ENCODE measurements around the gene MRPL9. TPM values are rescaled to one million over a fixed set of nuclear protein-coding genes. Genes with fewer than 3 reads are reported as not detected.

The MRPL9 gene
- total RNA-seq, 3 donors from 2014 or later (not counting 1 experiment from before 2014, with no cell fraction given), result 93.6 to 110 (median 107) TPM

DNA sequence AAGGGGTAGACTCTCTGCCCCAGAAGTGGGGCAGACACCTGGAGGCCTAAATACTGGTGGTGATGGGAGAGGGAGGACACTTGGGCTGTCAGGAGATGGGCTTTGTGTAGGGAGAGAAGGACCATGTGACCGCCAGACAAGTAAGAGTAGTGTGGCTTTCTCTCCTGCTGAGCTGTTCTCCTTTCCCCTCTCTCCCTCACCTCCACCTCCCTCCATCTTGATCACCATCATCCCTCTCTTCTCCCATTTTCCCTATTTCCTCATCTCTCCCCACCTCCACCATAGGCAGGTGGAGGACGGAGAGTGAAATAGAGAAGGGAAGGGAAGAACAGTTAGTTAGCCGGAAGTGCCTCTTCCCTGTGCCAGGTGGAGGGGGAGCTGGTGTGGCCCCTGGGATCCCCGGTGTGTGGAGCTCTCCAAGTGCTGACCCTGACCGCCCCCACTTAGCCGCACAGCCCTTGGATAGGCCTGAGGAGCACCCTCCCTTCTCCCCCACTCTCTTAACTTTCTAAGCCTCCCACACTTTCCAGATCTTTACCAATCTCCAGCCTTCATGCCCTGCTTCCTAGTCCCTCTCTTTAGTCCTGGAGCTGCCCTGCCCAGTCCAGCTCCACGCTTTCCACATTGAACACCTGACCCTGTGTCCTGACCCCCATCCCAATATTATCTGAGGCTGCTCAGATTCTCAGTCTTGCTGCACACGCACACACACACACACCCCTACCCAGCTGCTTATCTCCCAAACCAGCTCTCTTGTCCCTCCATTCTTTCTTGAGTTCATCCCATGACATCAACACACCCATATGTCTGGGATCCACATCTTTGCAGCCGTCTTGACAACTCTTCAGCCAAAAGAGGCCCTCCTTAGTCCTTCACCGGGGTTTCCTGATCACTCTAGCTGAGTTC is 48.2 kb downstream of the MRPL9 start:
- peaks cover 13% of the 10 kb centered on the region in 2 donors for H3K4me1 Mint-ChIP-seq
- TF ChIP-seq, protein P1, sequence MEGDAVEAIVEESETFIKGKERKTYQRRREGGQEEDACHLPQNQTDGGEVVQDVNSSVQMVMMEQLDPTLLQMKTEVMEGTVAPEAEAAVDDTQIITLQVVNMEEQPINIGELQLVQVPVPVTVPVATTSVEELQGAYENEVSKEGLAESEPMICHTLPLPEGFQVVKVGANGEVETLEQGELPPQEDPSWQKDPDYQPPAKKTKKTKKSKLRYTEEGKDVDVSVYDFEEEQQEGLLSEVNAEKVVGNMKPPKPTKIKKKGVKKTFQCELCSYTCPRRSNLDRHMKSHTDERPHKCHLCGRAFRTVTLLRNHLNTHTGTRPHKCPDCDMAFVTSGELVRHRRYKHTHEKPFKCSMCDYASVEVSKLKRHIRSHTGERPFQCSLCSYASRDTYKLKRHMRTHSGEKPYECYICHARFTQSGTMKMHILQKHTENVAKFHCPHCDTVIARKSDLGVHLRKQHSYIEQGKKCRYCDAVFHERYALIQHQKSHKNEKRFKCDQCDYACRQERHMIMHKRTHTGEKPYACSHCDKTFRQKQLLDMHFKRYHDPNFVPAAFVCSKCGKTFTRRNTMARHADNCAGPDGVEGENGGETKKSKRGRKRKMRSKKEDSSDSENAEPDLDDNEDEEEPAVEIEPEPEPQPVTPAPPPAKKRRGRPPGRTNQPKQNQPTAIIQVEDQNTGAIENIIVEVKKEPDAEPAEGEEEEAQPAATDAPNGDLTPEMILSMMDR (IDR thresholded peaks at IDR 0.05), result no peak
- no peaks in the 10 kb centered on the region for H3K36me3 ChIP-seq (ENCODE audit: control insufficient read depth, insufficient read depth, low read length)
- peaks cover 35 to 60% of the 10 kb centered on the region in 2 donors for H3K27me3 Mint-ChIP-seq (ENCODE audit: low read depth in 2 of 2)
- H3K36me3 Mint-ChIP-seq, result no peaks in the 10 kb centered on the region
- no peak for ATAC-seq
- no peak overlapping the region for H3K27ac Mint-ChIP-seq
- no peaks in the 10 kb centered on the region for H3K9me3 ChIP-seq (ENCODE audit: control insufficient read depth, insufficient read depth, low read length)
- no peak for DNase-seq
- H3K9me3 Mint-ChIP-seq, result no peaks in the 10 kb centered on the region
- WGBS (ENCODE audit: insufficient coverage), result 68% methylated on average over 8 of the region's 10 CpGs
- H3K4me1 ChIP-seq (ENCODE audit: control insufficient read depth, insufficient read depth, low read length), result peaks cover 5% of the 10 kb centered on the region
- H3K4me3 Mint-ChIP-seq, result no peak overlapping the region
- H3K27me3 ChIP-seq (ENCODE audit: control insufficient read depth, insufficient read depth, low read length), result peaks cover 14% of the 10 kb centered on the region
- no peak overlapping the region for H3K4me3 ChIP-seq (ENCODE audit: low read length)
- H3K27ac ChIP-seq (ENCODE audit: low read length), result no peak overlapping the region
- intact Hi-C loops (cut with micrococcal nuclease), result no loop called here

DNA sequence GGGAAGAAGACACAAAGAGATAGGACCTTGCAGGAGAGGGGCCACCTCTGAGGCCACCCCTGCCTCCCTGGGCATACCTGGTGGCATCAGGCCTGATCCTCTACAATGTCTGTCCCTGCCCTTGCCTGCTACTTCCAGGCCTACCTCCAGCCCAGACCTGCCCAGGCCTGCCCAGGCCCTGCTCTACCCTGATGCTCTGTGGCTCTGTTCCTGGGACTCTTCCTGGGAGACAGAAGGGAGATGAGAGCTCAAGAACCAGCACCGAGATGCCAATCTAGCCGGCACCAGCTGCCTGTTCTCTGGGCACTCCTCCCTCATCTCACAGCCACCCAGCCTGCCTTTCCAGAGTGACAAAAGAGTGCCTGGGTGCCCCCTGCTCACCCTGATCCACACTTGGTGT is 49.4 kb downstream of the MRPL9 start:
- Histone ChIP-seq H3K27ac (ENCODE audit: low read length) (no peak overlapping the region), H3K4me3 (ENCODE audit: low read length) (no peak overlapping the region), H3K4me1 (ENCODE audit: control insufficient read depth, insufficient read depth, low read length) (peaks cover 4% of the 10 kb centered on the region), H3K27me3 (ENCODE audit: control insufficient read depth, insufficient read depth, low read length) (peaks cover 14% of the 10 kb centered on the region), H3K36me3 (ENCODE audit: control insufficient read depth, insufficient read depth, low read length) (no peaks in the 10 kb centered on the region), H3K9me3 (ENCODE audit: control insufficient read depth, insufficient read depth, low read length) (no peaks in the 10 kb centered on the region)
- WGBS (ENCODE audit: insufficient coverage), result 91% methylated on average over 2 of the region's 2 CpGs
- Mint-ChIP-seq H3K4me3 (no peak overlapping the region), H3K36me3 (no peaks in the 10 kb centered on the region), H3K4me1 (peaks cover 11% of the 10 kb centered on the region in 2 donors), H3K27me3 (ENCODE audit: low read depth in 2 of 2) (peaks cover 35 to 57% of the 10 kb centered on the region in 2 donors), H3K9me3 (no peaks in the 10 kb centered on the region), H3K27ac (no peak overlapping the region)
- TF ChIP-seq, protein P1 (IDR thresholded peaks at IDR 0.05), result no peak
- ATAC-seq (no peak), DNase-seq (no peak)
- intact Hi-C loops (cut with micrococcal nuclease), result no loop called here

DNA sequence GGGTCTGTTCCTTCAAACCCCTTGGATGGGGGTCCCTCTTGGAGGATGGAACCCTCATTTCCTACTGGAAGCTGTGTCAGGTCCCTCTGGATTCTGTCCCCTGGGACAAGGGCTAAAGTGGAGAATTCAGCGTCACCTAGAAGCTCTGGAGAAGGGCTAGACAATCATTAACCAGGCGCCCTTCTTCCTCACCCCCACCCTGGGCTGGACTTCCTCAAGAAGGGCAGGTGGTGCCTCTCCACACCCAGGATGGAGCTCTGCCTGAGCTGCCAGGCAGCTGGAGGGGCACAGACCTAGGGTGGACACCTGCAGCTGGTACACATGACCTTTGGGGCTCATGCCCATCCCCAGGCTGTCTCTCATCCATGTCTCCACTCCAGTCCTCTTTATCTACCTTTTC is 50.3 kb downstream of the MRPL9 start:
- intact Hi-C loops (cut with micrococcal nuclease), result no loop called here
- H3K36me3 ChIP-seq (ENCODE audit: control insufficient read depth, insufficient read depth, low read length), result no peaks in the 10 kb centered on the region
- Mint-ChIP-seq H3K9me3 (no peaks in the 10 kb centered on the region), H3K27ac (no peak overlapping the region), H3K4me1 (peaks cover 11% of the 10 kb centered on the region in 2 donors), H3K4me3 (no peak overlapping the region), H3K36me3 (no peaks in the 10 kb centered on the region), H3K27me3 (ENCODE audit: low read depth in 2 of 2) (peaks cover 29 to 49% of the 10 kb centered on the region in 2 donors)
- no peak overlapping the region for H3K27ac ChIP-seq (ENCODE audit: low read length)
- DNase-seq (no peak), ATAC-seq (no peak)
- TF ChIP-seq, protein P1 (IDR thresholded peaks at IDR 0.05), result no peak
- 76% methylated on average over 2 of the region's 2 CpGs for WGBS (ENCODE audit: insufficient coverage)
- no peaks in the 10 kb centered on the region for H3K9me3 ChIP-seq (ENCODE audit: control insufficient read depth, insufficient read depth, low read length)
- H3K4me3 ChIP-seq (ENCODE audit: low read length), result no peak overlapping the region
- peaks cover 4% of the 10 kb centered on the region for H3K4me1 ChIP-seq (ENCODE audit: control insufficient read depth, insufficient read depth, low read length)
- peaks cover 14% of the 10 kb centered on the region for H3K27me3 ChIP-seq (ENCODE audit: control insufficient read depth, insufficient read depth, low read length)

All from natural killer cell (primary cell).